HG03135 (cell line): ENCODE measurements around the gene NTMT2.

Experiments
- ATAC-seq: cut with Tn5 transposase; IDR thresholded peaks from one replicate; pipeline ENCODE4 v1.9.1; 2021; ENCODE audit warnings: mild to moderate bottlenecking, moderate library complexity; ENCODE audit not compliant: unreplicated experiment

Gene NTMT2

GRCh38 chr1:170205301-170205700 lies 59.5 kb downstream of the NTMT2 start:
- ATAC-seq = no peak

- ATAC-seq = no peak
Observed at GRCh38 chr1:170209125-170209524, 63.4 kb downstream of the NTMT2 start.

- no peak for ATAC-seq
Observed at GRCh38 chr1:170210142-170210541, 64.4 kb downstream of the NTMT2 start.

GRCh38 chr1:170213596-170213995 lies 67.8 kb downstream of the NTMT2 start:
- no peak for ATAC-seq

GRCh38 chr1:170214117-170215032 lies 68.6 kb downstream of the NTMT2 start:
- peak; percentile 57 for ATAC-seq

- ATAC-seq = no peak
Observed at GRCh38 chr1:170215072-170215885, 69.5 kb downstream of the NTMT2 start.

- no peak for ATAC-seq
Observed at GRCh38 chr1:170217517-170218256, 71.9 kb downstream of the NTMT2 start.

- ATAC-seq = no peak
Observed at GRCh38 chr1:170218257-170218650, 72.5 kb downstream of the NTMT2 start.
